H9 (cell line): ENCODE data around the gene TBC1D7. TPM values are rescaled to one million over a fixed set of nuclear protein-coding genes. Genes with fewer than 3 reads are reported as not detected.

Experiments used
- DNase-seq: peaks from one replicate; pipeline ENCODE4 v3.0.0-alpha.2; 2017
- H2AFZ ChIP-seq: one replicate; pipeline ENCODE4 v1.6.1; 2013; ENCODE audit warnings: mild to moderate bottlenecking, low read length, control low read depth, moderate library complexity
- H2AK5ac ChIP-seq: 2 replicates; pipeline ENCODE4 v1.6.1; 2013; ENCODE audit warnings: low read length, control low read depth, mixed read lengths; ENCODE audit not compliant: insufficient read length
- H2BK120ac ChIP-seq: one replicate; pipeline ENCODE4 v1.6.1; 2013; ENCODE audit warnings: low read depth, mild to moderate bottlenecking, low read length, control low read depth, inconsistent platforms; ENCODE audit not compliant: poor library complexity, severe bottlenecking
- H2BK12ac ChIP-seq: 2 replicates; pipeline ENCODE4 v1.6.1; 2013; ENCODE audit warnings: low read length, control low read depth, mixed read lengths, low read depth; ENCODE audit not compliant: insufficient read length
- H2BK15ac ChIP-seq: 2 replicates; pipeline ENCODE4 v1.6.1; 2013; ENCODE audit warnings: low read depth, low read length, control low read depth
- H2BK20ac ChIP-seq: one replicate; pipeline ENCODE4 v1.6.1; 2013; ENCODE audit warnings: low read depth, mild to moderate bottlenecking, low read length, control low read depth, inconsistent platforms; ENCODE audit not compliant: poor library complexity, severe bottlenecking
- H2BK5ac ChIP-seq: 2 replicates; pipeline ENCODE4 v1.6.1; 2013; ENCODE audit warnings: low read length, control low read depth, mixed read lengths; ENCODE audit not compliant: insufficient read length
- H3K14ac ChIP-seq: 2 replicates; pipeline ENCODE4 v1.6.1; 2013; ENCODE audit warnings: low read length, control low read depth; ENCODE audit not compliant: insufficient read depth
- H3K18ac ChIP-seq: 2 replicates; pipeline ENCODE4 v1.6.1; 2013; ENCODE audit warnings: low read depth, mild to moderate bottlenecking, mixed read lengths, low read length, control low read depth; ENCODE audit not compliant: insufficient read length
- H3K23ac ChIP-seq: 2 replicates; pipeline ENCODE4 v1.6.1; 2013; ENCODE audit warnings: low read length, control low read depth, mixed read lengths, low read depth; ENCODE audit not compliant: insufficient read length
- H3K23me2 ChIP-seq: 2 replicates; pipeline ENCODE4 v1.6.1; 2013; ENCODE audit warnings: low read depth, mild to moderate bottlenecking, mixed read lengths, low read length, control low read depth; ENCODE audit not compliant: insufficient read length, poor library complexity, severe bottlenecking
- H3K27ac ChIP-seq: 2 replicates; pipeline ENCODE4 v1.5.1; 2013; ENCODE audit warnings: low read length, control low read depth, mixed read lengths, low read depth; ENCODE audit not compliant: insufficient read length
- H3K27me3 ChIP-seq: 2 replicates; pipeline ENCODE4 v1.6.1; 2013; ENCODE audit warnings: low read length, control low read depth, inconsistent platforms; ENCODE audit not compliant: insufficient read depth
- H3K4ac ChIP-seq: 2 replicates; pipeline ENCODE4 v1.6.1; 2013; ENCODE audit warnings: low read depth, mild to moderate bottlenecking, control low read depth, inconsistent platforms, low read length, moderate library complexity
- H3K4me1 ChIP-seq: 2 replicates; pipeline ENCODE4 v1.6.1; 2013; ENCODE audit warnings: low read length, control low read depth, inconsistent platforms; ENCODE audit not compliant: insufficient read depth
- H3K4me2 ChIP-seq: 2 replicates; pipeline ENCODE4 v1.6.1; 2013; ENCODE audit warnings: low read length, control low read depth, mixed read lengths; ENCODE audit not compliant: insufficient read length, insufficient read depth
- H3K56ac ChIP-seq: 2 replicates; pipeline ENCODE4 v1.6.1; 2013; ENCODE audit warnings: low read depth, mild to moderate bottlenecking, mixed read lengths, low read length, control low read depth; ENCODE audit not compliant: insufficient read length
- H3K79me1 ChIP-seq: 2 replicates; pipeline ENCODE4 v1.6.1; 2013; ENCODE audit warnings: low read depth, mild to moderate bottlenecking, moderate library complexity, low read length, control low read depth, inconsistent platforms; ENCODE audit not compliant: insufficient read depth, poor library complexity, severe bottlenecking
- H3K79me2 ChIP-seq: 2 replicates; pipeline ENCODE4 v1.6.1; 2013; ENCODE audit warnings: low read length, control low read depth, inconsistent platforms; ENCODE audit not compliant: insufficient read depth
- H3K9ac ChIP-seq: 2 replicates; pipeline ENCODE4 v1.6.1; 2013; ENCODE audit warnings: low read length, control low read depth, mixed read lengths; ENCODE audit not compliant: insufficient read length; ENCODE audit errors: extremely low read depth
- H3K9me3 ChIP-seq: one replicate; pipeline ENCODE4 v1.6.1; 2013; ENCODE audit warnings: low read depth, low read length, inconsistent platforms; ENCODE audit not compliant: control insufficient read depth
- H3T11ph ChIP-seq: one replicate; pipeline ENCODE4 v1.6.1; 2013; ENCODE audit warnings: mild to moderate bottlenecking, low read length, control low read depth, inconsistent platforms
- H4K20me1 ChIP-seq: one replicate; pipeline ENCODE4 v1.6.1; 2013; ENCODE audit not compliant: control insufficient read depth, insufficient read length, insufficient read depth
- H4K5ac ChIP-seq: 2 replicates; pipeline ENCODE4 v1.6.1; 2013; ENCODE audit warnings: low read depth, mild to moderate bottlenecking, mixed read lengths, low read length, control low read depth; ENCODE audit not compliant: insufficient read length
- H4K8ac ChIP-seq: replicated peaks from 2 replicates; pipeline ENCODE4 v1.6.1; 2013; ENCODE audit warnings: low read length, control low read depth, mixed read lengths, low read depth; ENCODE audit not compliant: insufficient read length
- H4K91ac ChIP-seq: 2 replicates; pipeline ENCODE4 v1.6.1; 2013; ENCODE audit warnings: low read depth, mild to moderate bottlenecking, moderate library complexity, mixed read lengths, low read length, control low read depth; ENCODE audit not compliant: insufficient read length
- H3K27ac Mint-ChIP-seq, 3 experiments: 2 replicates in 2 of 3; 3 replicates in 1 of 3; pipeline ENCODE4 v1.8.0; 2020 to 2021; ENCODE audit warnings: mixed read lengths in 3 of 3, mild to moderate bottlenecking in 1 of 3, moderate library complexity in 1 of 3
- H3K27me3 Mint-ChIP-seq: 2 replicates; pipeline ENCODE4 v1.8.0; 2021; ENCODE audit warnings: low read depth, mild to moderate bottlenecking, moderate library complexity, mixed read lengths
- H3K36me3 Mint-ChIP-seq, 3 experiments: 2 replicates in 2 of 3; 3 replicates in 1 of 3; pipeline ENCODE4 v1.8.0; 2020 to 2021; ENCODE audit warnings: low read depth in 3 of 3, mixed read lengths in 3 of 3; ENCODE audit not compliant: insufficient read depth in 1 of 3
- H3K4me1 Mint-ChIP-seq, 2 experiments: 2 replicates each; pipeline ENCODE4 v1.8.0; 2020; ENCODE audit warnings: mixed read lengths in 2 of 2
- H3K4me3 Mint-ChIP-seq, 2 experiments: 2 replicates in 1 of 2; 3 replicates in 1 of 2; pipeline ENCODE4 v1.8.0; 2020 to 2021; ENCODE audit warnings: mild to moderate bottlenecking in 2 of 2, mixed read lengths in 2 of 2, moderate library complexity in 1 of 2
- H3K9me3 Mint-ChIP-seq, 2 experiments: 2 replicates in 1 of 2; 3 replicates in 1 of 2; pipeline ENCODE4 v1.8.0; 2020; ENCODE audit warnings: mild to moderate bottlenecking in 2 of 2, mixed read lengths in 2 of 2, moderate library complexity in 1 of 2
- CTCF ChIP-seq: fragments of 200-600 bp; sonication (generic); conservative IDR thresholded peaks from 3 replicates; pipeline ENCODE4 v1.8.0; 2021; ENCODE audit warnings: antibody characterized with exemption, mild to moderate bottlenecking
- WGBS: extraction: QIAGEN DNeasy Blood & Tissue Kit; methylation state at CpG from one replicate; pipeline ENCODE4 v1.1.7; 2013; ENCODE audit warnings: missing lambda C conversion rate, low lambda C conversion rate, mixed read lengths; ENCODE audit not compliant: insufficient read length; ENCODE audit errors: extremely low coverage; 5-methylcytosine and 5-hydroxymethylcytosine counted together
- total RNA-seq: library from RNA; stranded (reverse); gene quantifications from 2 replicates; pipeline ENCODE4 v1.2.1, GENCODE V29; 2021

The TBC1D7 gene
- total RNA-seq, 1 experiment from 2014 or later = 33.9 TPM

DNA sequence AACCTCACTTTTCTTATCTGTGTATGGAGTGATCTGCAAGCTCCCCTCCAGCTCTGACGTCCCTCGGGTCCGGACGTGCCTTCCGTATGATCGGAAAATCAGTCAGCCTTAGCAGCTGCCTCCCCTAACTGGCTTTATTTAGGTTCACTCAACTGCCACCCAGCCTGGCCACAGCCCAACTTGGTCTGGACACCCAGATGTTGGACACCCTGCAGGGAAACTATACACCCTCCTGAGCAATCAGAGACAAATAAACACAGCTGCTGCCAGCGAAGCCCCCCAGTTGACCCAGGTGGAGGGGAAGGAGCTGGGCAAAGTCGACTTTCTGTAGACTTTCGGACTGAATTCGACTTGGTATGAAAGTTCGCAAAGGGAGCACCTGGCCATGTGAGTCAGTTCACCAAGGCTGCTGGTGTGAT lies 28.9 kb downstream of the TBC1D7 start:
- Mint-ChIP-seq H3K9me3 (no peaks in the 10 kb centered on the region), H3K36me3 (peaks cover 21 to 54% (median 53%) of the 10 kb centered on the region in 3 experiments; a peak in 6 of 7 replicates), H3K4me3 (no peak overlapping the region), H3K27me3 (no peaks in the 10 kb centered on the region), H3K27ac (peak overlapping the region in 1 of 3 experiments; percentile 61; a peak in 2 of 7 replicates), H3K4me1 (peaks cover 0 to 3% of the 10 kb centered on the region in 2 experiments; a peak in 1 of 4 replicates)
- no peak overlapping the region for H4K91ac ChIP-seq
- no peak overlapping the region for H4K8ac ChIP-seq
- TF ChIP-seq CTCF = no peak
- no peak overlapping the region for H2BK20ac ChIP-seq
- no peak overlapping the region for H3K14ac ChIP-seq
- H2BK15ac ChIP-seq = no peak overlapping the region
- H3K4ac ChIP-seq = no peak overlapping the region
- no peak overlapping the region for H2BK5ac ChIP-seq
- WGBS = no CpG with 5 or more reads among the region's 11 CpGs
- no peak overlapping the region for H3K4me2 ChIP-seq
- H2AFZ ChIP-seq = no peak overlapping the region
- no peak overlapping the region for H2BK12ac ChIP-seq
- no peak overlapping the region for H3K23ac ChIP-seq
- H4K5ac ChIP-seq = no peak overlapping the region
- no peak overlapping the region for H2AK5ac ChIP-seq
- no peak overlapping the region for H3K56ac ChIP-seq
- H3K4me1 ChIP-seq = no peaks in the 10 kb centered on the region
- H3K79me2 ChIP-seq = no peaks in the 10 kb centered on the region
- H3K27ac ChIP-seq = no peak overlapping the region
- no peak overlapping the region for H3K18ac ChIP-seq
- H3K79me1 ChIP-seq = no peaks in the 10 kb centered on the region
- no peak overlapping the region for H2BK120ac ChIP-seq
- no peaks in the 10 kb centered on the region for H3K23me2 ChIP-seq
- H3K27me3 ChIP-seq = no peaks in the 10 kb centered on the region
- H4K20me1 ChIP-seq = no peaks in the 10 kb centered on the region
- H3K9ac ChIP-seq = no peak overlapping the region
- DNase-seq = no peak
- H3T11ph ChIP-seq = no peak overlapping the region
- H3K9me3 ChIP-seq = no peaks in the 10 kb centered on the region
